ENCODE data around the gene VAMP8.

DNA sequence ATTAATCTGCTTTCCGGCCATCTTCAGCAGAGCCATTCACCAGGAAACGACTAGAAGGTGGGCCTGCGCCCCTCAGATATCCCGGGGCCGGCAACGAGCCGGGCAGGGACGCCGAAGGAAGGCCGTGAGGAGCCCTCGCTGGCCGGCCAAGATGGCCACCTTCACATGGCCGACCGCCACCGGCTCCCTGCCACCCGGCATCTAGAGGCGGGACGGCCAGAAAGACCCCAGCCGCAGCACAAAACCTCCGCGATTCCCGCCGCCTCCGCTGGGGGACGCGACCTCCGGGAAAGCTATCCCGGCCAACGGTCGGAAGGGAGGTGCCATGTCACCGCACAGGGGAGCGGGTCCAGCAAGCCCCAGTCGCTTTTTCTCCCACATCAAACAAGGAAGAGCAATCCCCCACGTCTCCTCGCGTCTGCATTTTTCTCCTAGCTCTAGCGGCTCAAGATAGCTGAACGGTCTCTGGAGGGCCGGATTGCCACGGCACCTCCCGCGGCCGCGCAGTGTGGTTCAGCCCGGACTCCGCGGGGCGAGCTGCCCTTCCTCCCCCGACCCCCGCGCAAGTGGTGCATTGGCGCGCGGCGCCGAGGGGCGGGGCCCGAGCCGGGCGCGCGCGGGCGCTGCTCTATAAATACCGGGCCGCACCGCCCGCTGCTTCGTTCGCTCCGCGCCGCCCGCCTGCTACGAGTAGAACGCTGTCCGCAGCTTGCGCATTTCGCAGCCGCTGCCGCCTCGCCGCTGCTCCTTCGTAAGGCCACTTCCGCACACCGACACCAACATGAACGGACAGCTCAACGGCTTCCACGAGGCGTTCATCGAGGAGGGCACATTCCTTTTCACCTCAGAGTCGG lies 38.7 kb upstream of the VAMP8 start, which contains the start of gene MAT2A:
- TF ChIP-seq, protein P1, sequence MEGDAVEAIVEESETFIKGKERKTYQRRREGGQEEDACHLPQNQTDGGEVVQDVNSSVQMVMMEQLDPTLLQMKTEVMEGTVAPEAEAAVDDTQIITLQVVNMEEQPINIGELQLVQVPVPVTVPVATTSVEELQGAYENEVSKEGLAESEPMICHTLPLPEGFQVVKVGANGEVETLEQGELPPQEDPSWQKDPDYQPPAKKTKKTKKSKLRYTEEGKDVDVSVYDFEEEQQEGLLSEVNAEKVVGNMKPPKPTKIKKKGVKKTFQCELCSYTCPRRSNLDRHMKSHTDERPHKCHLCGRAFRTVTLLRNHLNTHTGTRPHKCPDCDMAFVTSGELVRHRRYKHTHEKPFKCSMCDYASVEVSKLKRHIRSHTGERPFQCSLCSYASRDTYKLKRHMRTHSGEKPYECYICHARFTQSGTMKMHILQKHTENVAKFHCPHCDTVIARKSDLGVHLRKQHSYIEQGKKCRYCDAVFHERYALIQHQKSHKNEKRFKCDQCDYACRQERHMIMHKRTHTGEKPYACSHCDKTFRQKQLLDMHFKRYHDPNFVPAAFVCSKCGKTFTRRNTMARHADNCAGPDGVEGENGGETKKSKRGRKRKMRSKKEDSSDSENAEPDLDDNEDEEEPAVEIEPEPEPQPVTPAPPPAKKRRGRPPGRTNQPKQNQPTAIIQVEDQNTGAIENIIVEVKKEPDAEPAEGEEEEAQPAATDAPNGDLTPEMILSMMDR (IDR thresholded peaks at IDR 0.05; ENCODE audit: low read length), result peak; percentile 61
- no peak for TF ChIP-seq EZH2 (IDR thresholded peaks at IDR 0.05; ENCODE audit: borderline replicate concordance, low read length)
